Stimulated activated CD4-positive, alpha-beta T cell treated with anti-CD3 and anti-CD28 coated beads, Interleukin-4, amount 100 ng/mL, for 24 hours (primary cell): ENCODE data around the gene GRID1.
A peak's percentile ranks its signal among the peaks of the same experiment; 100 is the strongest.

Source experiments
- DNase-seq: peaks from one replicate; pipeline ENCODE4 v3.0.0-alpha.2; 2020

The GRID1 gene

DNA sequence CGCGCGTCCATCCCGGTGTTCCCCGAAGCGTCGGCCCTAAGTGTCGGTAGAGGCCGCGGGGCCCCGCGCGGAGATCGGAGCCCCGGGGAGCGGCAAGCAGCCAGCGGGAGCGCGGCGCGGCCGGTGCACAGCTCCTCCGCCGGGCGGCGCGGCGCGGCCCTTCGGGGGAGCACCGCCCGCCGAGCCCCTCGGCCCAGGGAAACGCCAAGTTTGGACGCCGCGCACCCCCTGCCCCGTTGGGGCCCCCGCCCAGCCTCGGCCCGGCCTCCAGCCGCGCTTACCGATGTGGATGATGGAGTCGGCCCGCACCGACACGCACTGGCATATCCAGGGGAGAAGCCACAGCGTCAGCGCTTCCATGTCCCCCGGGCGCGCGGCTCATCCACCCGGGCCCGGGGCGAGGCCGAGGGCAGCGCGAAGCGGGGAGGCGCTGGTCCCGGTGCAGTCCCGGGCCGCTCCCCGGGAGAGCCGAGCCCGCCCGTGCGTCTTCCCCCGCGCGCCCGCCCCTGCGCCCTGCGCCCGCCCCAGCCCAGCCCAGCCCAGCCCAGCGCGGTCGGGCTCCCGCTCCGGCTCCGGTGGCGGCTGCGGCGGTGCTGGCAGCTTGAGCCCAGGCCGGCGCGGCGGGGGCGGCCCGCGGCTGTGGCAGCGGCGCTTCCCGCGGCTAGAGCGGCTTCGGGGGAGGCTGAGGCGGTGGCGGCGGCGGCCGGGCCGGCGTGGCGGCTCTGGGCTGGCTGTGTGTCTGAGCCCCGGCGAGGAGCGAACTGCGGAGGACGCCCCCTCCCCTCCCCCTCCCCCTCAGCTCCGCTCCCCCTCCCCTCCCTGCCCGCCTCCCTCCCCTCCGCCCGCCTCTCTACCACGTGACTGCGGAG is at the start of gene GRID1:
TSS of gene GRID1 (minus strand) at position 763 of the 869 bp plus-strand sequence.
- DNase-seq, result no peak

DNA sequence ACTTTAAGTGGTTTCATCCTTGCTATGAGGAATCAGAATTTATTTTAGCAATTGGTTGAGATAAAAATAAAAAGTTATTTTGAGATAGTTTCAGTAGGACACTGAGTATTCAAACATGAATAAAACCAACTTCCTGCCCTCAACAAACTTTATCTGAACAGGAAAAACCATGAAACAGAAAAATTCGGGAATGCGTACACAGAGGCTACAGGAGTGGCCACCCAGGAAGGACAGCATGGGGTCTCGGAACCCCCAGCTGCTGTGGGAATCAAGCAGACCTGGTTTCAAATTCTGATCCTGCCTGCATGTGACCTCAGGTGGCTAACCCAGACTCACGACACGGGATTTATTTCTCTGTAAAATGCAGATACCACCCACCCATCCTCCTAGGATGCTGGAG is 49.0 kb upstream of the GRID1 start:
- DNase-seq, result no peak

GRCh38 chr10:86415116-86415515 is 48.5 kb upstream of the GRID1 start:
- no peak for DNase-seq

- DNase-seq, result no peak
Observed at GRCh38 chr10:86413046-86413728, 46.6 kb upstream of the GRID1 start.

DNA sequence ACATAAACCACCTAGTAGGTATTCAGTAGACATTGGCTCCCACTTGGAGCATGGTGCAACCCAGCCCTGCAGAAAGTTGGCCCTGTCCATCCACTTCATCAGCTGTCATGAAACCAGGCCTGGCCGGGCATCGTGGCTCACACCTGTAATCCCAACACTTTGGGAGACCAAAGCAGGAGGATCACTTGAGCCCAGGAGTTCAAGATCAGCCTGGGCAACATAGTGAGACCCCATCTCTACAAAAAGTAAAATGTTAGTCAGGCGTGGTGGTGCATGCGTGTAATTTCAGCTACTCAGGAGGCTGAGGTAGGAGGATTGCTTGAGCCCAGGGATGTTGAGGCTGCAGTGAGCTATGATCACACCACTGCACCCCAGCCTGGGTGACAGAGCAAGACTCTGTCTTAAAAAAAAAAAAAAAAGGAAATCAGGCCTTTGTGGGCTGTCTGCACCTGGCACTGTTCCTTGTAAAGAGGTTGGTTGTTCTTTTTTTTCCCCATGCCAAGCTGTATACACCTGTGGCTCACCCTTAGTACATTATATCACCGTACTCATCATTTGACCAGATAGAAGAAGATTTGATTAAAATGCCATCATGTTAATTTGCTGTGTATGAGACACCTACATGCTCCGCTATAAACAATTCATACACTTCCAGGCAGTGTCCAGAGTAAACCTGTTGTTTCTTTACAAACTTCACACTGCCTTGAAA is 45.4 kb upstream of the GRID1 start:
- no peak for DNase-seq

DNA sequence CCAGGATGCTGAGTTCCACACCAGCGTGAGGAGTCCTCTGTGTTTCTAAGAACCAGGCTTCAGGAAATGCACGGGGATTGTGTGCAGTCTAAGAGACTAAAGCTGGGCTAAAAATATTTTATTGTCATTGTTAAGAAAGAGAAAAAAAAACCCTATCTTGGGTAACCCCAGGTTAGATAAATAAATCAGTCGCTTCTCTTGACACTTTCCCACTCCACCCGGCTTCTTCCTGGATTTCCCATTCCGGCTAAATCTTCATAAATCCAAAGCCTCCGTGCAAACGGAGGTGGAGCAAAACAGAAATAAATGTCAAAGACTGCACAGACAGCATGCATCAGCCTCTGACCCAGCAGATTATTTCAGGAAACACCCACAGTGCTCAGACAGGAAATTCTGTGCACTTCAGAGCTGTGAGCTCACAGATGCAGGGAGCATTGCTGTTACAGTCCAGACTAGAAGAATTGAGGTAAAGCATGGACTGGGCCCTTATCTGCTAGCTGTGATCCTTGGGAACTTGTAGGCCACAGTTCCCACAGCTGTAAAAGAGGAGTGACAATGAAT is 44.8 kb upstream of the GRID1 start:
- DNase-seq, result peak; percentile 31

GRCh38 chr10:86410542-86411124 is 44.0 kb upstream of the GRID1 start:
- no peak for DNase-seq

GRCh38 chr10:86409183-86409582 is 42.6 kb upstream of the GRID1 start:
- DNase-seq, result no peak

DNA sequence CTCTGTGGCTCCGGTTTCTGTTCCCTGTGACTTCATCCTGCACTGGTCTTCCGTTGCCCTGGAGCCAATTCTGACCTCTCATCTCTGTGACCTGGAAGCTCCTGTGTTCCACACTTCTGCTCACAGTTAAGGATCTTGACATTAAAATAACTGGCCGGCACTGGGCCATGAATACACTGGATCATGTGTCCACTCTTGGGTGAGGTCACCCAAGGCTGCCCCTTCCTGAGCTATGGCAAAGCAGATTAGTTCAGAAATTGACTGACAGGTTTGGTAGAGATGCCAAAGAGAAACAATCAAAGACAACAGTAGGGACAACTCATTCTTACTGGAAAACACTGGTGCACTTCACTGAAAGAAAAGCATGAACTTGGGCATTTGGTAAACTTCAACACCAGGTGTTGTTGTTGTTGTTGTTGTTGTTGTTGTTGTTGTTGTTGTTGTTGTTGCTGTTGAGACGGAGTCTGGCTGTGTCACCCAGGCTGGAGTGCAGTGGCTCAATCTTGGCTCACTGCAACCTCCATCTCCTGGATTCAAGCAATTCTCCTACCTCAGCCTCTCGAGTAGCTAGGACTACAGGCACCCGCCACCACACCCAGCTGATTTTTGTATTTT is 36.7 kb upstream of the GRID1 start:
- DNase-seq, result no peak

- no peak for DNase-seq
Observed at GRCh38 chr10:86402283-86402941, 35.8 kb upstream of the GRID1 start.

- DNase-seq, result peak; percentile 23
Observed at GRCh38 chr10:86401588-86402282, 35.1 kb upstream of the GRID1 start.

GRCh38 chr10:86400705-86401587 is 34.4 kb upstream of the GRID1 start:
- DNase-seq, result peak; percentile 80

- peak; percentile 96 for DNase-seq
Observed at GRCh38 chr10:86399879-86400704, 33.5 kb upstream of the GRID1 start.

DNA sequence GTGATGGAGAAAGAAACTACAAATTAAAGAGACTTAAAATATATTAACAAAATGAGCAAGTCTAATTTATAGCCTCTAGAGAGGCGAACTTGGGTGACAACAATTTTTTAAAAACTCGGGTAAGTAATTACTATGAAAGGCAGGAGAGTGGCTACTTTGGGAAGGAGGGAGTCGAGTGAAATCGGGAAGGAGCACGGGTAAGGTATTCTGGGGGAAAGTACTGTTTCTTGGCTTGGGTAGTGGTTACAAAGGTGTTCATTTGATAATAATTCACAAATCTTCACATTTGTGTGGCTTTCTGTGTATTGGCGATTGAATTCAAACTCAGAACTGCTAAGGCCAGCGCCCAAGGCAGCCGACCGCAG is 32.9 kb upstream of the GRID1 start:
- no peak for DNase-seq

GRCh38 chr10:86397120-86397519 is 30.5 kb upstream of the GRID1 start:
- no peak for DNase-seq

DNA sequence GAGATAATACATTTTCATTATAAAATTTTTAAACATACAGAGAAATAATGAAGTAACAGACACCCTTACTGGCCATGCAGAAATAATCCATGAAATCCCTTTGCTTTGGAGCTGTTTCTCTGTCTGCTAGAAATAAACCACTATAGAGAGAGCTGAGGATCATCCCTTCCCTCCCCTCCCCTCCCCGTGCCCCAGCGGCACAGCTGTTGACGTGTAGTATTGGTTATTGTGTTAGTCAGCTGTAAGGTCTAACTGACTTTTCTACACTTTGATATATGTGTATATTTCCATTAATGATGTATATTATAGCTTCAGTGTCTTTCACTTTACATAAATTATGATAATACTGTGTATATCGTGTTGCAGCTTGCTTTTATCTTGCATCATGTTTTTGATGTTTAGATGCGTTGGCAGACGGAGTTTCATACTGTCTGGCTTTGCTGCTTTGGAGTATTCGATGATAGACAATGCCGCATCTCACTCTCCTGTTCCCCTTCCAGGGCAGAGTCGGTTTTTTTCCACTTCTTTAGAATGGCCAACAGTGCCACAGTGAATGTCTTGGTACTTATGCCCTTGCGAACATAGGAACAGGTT is 27.4 kb upstream of the GRID1 start:
- DNase-seq, result no peak

GRCh38 chr10:86393362-86393761 is 26.8 kb upstream of the GRID1 start:
- no peak for DNase-seq

DNA sequence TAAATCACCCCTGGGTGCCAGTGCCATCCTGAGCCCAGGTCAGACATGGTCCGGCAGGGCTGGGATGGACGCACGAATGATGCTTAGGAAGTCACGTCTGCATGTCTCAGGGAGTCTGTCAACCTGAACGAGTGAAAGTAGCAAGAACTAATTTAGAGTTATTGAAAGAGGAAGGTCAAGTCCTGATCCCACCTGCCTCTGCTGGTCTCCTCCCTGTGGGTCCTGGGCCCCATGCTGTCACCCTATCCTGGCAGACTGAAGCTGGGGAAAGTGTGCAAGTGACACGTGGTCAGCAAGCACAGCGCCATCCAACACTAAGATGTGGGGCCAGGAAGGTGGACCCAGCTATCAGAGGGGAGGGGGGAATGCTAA is 26.1 kb upstream of the GRID1 start:
- no peak for DNase-seq
